GM18499 (cell line): ENCODE data around the gene GAS2L1.

Experiments used
- ATAC-seq: cut with Tn5 transposase; IDR thresholded peaks from one replicate; pipeline ENCODE4 v1.9.1; 2021; ENCODE audit warnings: moderate number of reproducible peaks; ENCODE audit not compliant: insufficient read depth, unreplicated experiment

Gene GAS2L1

GRCh38 chr22:29306175-29306834 lies at the start of gene GAS2L1:
TSS of gene GAS2L1 (plus strand) at chr22:29306650. CDS start at chr22:29308106, 1,456 bp downstream.
- no peak for ATAC-seq

- no peak for ATAC-seq
Measured at GRCh38 chr22:29257751-29258181, 48.7 kb upstream of the GAS2L1 start.

GRCh38 chr22:29258407-29259252 lies 47.8 kb upstream of the GAS2L1 start:
- no peak for ATAC-seq

GRCh38 chr22:29259253-29259899 lies 47.1 kb upstream of the GAS2L1 start:
- ATAC-seq = no peak

GRCh38 chr22:29260031-29260560 lies 46.4 kb upstream of the GAS2L1 start:
- no peak for ATAC-seq

- ATAC-seq = no peak
Measured at GRCh38 chr22:29260601-29261315, 45.7 kb upstream of the GAS2L1 start.

DNA sequence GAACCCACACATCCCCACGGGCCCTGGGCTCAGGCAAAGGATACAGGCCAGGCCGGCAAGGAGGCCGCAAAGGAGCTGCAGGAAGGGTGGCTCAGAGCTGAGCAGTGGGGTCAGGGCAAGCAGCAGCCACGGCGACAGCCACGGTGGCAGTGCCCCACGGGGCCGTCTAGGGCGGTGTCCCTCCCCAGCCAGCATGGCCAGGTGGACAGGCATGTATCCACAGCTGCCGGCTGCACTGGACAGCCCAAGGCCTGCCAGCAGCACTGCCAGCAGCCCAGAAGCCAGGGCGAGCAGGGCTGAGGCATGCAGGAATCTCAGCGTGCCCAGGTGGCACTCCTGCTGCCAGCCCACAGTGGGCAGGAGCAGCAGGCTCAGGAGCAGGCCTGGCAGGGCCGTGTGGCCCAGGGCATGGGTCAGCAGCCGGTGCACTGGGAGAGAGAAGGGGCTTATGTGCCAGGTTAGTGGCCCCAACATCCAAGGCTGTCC lies 42.6 kb upstream of the GAS2L1 start:
- no peak for ATAC-seq

- no peak for ATAC-seq
Measured at GRCh38 chr22:29265305-29265704, 41.1 kb upstream of the GAS2L1 start.

- ATAC-seq = no peak
Measured at GRCh38 chr22:29265929-29266328, 40.5 kb upstream of the GAS2L1 start.

DNA sequence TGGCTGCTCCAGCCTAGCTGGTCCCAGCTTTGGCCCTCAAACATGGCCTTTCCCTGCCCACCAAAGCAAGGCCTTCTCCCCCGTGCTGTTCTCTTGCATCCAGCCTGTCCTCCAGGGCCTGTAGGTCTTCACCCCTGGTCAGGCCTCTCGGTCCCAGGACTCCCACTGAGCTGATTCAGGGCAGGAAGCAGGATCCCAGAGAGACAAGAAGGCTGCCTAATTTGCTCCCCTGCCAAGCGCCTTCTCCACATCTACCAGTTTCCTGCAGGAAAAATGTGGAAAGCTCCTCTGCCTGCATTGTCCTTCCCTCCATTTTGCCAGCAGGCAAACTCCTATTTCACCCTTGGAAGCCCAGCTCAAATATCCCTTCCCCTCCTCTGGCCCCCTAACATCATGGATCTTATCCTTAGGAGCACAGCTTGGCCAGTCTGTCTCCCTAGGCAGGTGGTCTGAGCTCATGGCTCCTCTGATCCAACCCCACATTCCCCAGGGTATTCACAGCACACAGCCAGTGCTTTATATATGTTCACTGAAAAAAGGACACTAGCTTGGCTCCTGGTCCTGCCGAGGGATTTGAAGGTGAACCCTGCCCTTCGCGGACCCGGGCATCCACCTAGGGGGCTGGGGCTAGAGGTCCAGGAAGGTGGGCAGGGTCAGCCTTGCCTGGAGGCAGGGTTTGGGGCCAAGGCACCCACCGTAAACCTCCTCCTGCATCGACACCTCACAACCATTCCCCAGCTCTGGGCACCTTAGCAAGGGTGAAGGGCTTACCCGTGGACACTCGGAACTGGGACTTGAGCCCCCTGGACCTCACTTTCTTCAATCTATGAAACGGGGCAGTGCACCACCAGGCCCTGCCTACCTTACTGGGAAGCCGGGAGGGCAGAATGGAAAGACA lies 39.6 kb upstream of the GAS2L1 start:
- no peak for ATAC-seq

DNA sequence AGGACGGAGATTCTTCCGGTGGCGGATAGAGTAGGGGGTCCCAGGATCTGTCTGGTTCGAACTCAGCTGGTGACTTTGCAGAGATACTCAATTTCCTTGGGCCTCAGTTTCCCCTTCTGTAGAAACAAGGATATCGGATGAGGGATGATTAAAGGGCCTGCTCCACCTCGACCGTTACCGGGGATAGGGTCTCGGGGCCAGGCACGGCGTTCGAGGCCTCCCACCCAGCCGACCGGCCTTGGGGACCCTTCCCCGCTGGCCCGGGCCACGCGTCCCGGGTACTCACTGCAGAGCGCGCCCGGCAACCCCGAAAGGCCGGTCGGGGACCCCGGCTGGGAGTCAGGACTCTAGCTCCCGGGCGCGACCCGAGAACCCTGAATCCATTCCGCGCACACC lies 39.0 kb upstream of the GAS2L1 start:
- no peak for ATAC-seq

- peak; percentile 62 for ATAC-seq
Measured at GRCh38 chr22:29267858-29268510, 38.5 kb upstream of the GAS2L1 start, which contains the start of the genes EWSR1 and RHBDD3. TSS of gene EWSR1 (plus strand) at chr22:29268268. CDS start at chr22:29268337, 69 bp downstream. TSS of gene RHBDD3 (minus strand) at chr22:29267981. CDS start at chr22:29265626, 2,355 bp downstream.

- ATAC-seq = no peak
Measured at GRCh38 chr22:29268511-29269229, 37.8 kb upstream of the GAS2L1 start.

GRCh38 chr22:29269230-29269604 lies 37.2 kb upstream of the GAS2L1 start:
- no peak for ATAC-seq

DNA sequence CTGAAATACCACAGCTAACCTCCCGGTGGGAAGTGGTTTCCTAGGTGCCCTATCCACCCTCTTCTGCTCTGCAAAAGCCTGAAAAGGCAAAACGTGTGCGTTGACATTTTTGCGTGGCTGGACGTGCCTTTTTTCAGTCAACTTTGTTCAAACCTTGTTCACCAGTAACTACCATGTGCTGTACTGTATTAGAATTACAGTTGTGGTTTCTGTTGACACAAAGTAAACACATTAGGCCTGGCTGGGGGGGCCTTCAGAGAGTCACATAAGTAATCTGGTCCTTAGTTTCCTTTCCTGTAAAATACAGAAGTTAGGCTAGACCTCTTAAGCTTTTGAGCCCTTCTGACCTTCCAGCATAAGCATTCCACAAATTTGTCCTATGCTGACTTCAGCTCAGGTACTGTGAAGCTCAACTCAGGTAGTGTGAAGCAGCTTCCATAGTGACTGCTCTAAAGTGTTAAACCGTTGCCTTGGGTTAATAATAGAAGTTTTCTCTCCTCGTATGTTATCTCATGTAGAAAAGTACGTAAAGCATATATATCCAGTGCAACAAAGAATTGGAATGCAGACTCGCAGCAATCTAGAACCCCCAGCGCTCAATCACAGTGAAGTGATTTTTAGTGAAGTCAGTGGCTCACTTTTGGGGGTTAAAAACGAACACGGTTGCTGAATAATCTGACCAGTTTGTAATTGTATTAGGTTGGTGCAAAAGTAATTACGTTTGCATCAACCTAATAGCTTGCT lies 36.5 kb upstream of the GAS2L1 start:
- no peak for ATAC-seq

- no peak for ATAC-seq
Measured at GRCh38 chr22:29270475-29271271, 35.8 kb upstream of the GAS2L1 start.
